NCI-H510A treated with DMSO at 0.1 percent for 48 hours (cell line): ENCODE results near the gene ASF1B.
"Not testable (repeated sequence)": the region's sequence is repeated elsewhere in the genome, so short reads cannot be mapped to it uniquely, and the experiment has no call there.

Source experiments
- DNase-seq: peaks from one replicate; lab custom pipeline; 2025; lab: John Stamatoyannopoulos, UW

The ASF1B gene

GRCh38 chr19:14136509-14137281 is at the start of gene ASF1B:
Gene ASF1B (minus strand): TSS chr19:14136589. CDS start chr19:14136456, 133 bp downstream.
- peak; percentile 100 for DNase-seq

GRCh38 chr19:14185691-14186090 is 49.3 kb upstream of the ASF1B start:
- DNase-seq = not testable (repeated sequence)

- DNase-seq = no peak
Measured at GRCh38 chr19:14185158-14185557, 48.8 kb upstream of the ASF1B start.

GRCh38 chr19:14183741-14184350 is 47.5 kb upstream of the ASF1B start:
- DNase-seq = no peak

- no peak for DNase-seq
Measured at GRCh38 chr19:14182476-14182875, 46.1 kb upstream of the ASF1B start.

GRCh38 chr19:14181906-14182305 is 45.5 kb upstream of the ASF1B start:
- DNase-seq = no peak

- not testable (repeated sequence) for DNase-seq
Measured at GRCh38 chr19:14181199-14181598, 44.8 kb upstream of the ASF1B start.

- DNase-seq = no peak
Measured at GRCh38 chr19:14177496-14178074, 41.2 kb upstream of the ASF1B start.

GRCh38 chr19:14175351-14175792 is 39.0 kb upstream of the ASF1B start:
- no peak for DNase-seq

- no peak for DNase-seq
Measured at GRCh38 chr19:14174883-14175282, 38.5 kb upstream of the ASF1B start.

GRCh38 chr19:14168993-14169392 is 32.6 kb upstream of the ASF1B start:
- no peak for DNase-seq

- DNase-seq = no peak
Measured at GRCh38 chr19:14168259-14168972, 32.0 kb upstream of the ASF1B start.

- no peak for DNase-seq
Measured at GRCh38 chr19:14167576-14168138, 31.3 kb upstream of the ASF1B start.

- no peak for DNase-seq
Measured at GRCh38 chr19:14166999-14167575, 30.7 kb upstream of the ASF1B start.

- DNase-seq = no peak
Measured at GRCh38 chr19:14165990-14166830, 29.8 kb upstream of the ASF1B start.

GRCh38 chr19:14164724-14165493 is 28.5 kb upstream of the ASF1B start:
- DNase-seq = no peak

- no peak for DNase-seq
Measured at GRCh38 chr19:14164082-14164481, 27.7 kb upstream of the ASF1B start.

GRCh38 chr19:14162871-14163297 is 26.5 kb upstream of the ASF1B start:
- DNase-seq = no peak

GRCh38 chr19:14161305-14161704 is 24.9 kb upstream of the ASF1B start:
- DNase-seq = no peak
